A549 treated with RU486 at 1 μM for 4 hours (cell line): ENCODE measurements around the gene LUZP2. TPM values are rescaled to one million over a fixed set of nuclear protein-coding genes. Genes with fewer than 3 reads are reported as not detected.

Experiments used
- total RNA-seq: library from RNA; stranded (reverse); fragments of 200-300 nt; extraction: Qiagen RNA extraction; gene quantifications from 5 replicates; pipeline ENCODE4 v1.2.3, GENCODE V29; 2022; ENCODE audit warnings: low read depth

LUZP2 gene
- not detected in 5 replicates for total RNA-seq

GRCh38 chr11:24496736-24497725 is at the start of gene LUZP2:
Gene LUZP2 (plus strand): TSS chr11:24497053.

